Endothelial cell of umbilical vein (primary cell): ENCODE measurements around the gene KLK1.

Experiments
- EZH2 ChIP-seq: IDR thresholded peaks from 2 replicates; pipeline ENCODE4 v1.6.1; 2012; ENCODE audit warnings: borderline replicate concordance, low read depth, mild to moderate bottlenecking, moderate library complexity, low read length, inconsistent platforms; ENCODE audit not compliant: severe bottlenecking
- FOS ChIP-seq: IDR thresholded peaks from 2 replicates; pipeline ENCODE4 v1.6.1; 2011; ENCODE audit warnings: mild to moderate bottlenecking, low read length, moderate library complexity, borderline replicate concordance; ENCODE audit not compliant: insufficient read depth
- MYC ChIP-seq: IDR thresholded peaks from one replicate; pipeline ENCODE4 v1.6.1; 2011; ENCODE audit warnings: mild to moderate bottlenecking, low read depth, low read length
- POLR2A ChIP-seq: IDR thresholded peaks from 2 replicates; pipeline ENCODE4 v1.6.1; 2012; ENCODE audit warnings: low read depth, mild to moderate bottlenecking, control low read depth, low read length
- POLR2AphosphoS5 ChIP-seq: IDR thresholded peaks from 2 replicates; pipeline ENCODE4 v1.6.1; 2012; ENCODE audit warnings: low read depth, mild to moderate bottlenecking, control low read depth, low read length, moderate library complexity; ENCODE audit not compliant: insufficient read depth
- TF ChIP-seq, protein P1 (sequence below), 2 donors: IDR thresholded peaks; 1 replicate in 1 of 2; 2 replicates in 1 of 2; pipeline ENCODE4 v1.5.1; 2011; ENCODE audit warnings: low read length in 2 of 2, mild to moderate bottlenecking in 2 of 2, moderate library complexity in 2 of 2, control low read depth in 1 of 2, inconsistent platforms in 1 of 2, low read depth in 1 of 2; ENCODE audit not compliant: insufficient read depth in 1 of 2; ENCODE audit errors: extremely low read depth in 1 of 2
- TF ChIP-seq, protein P2 (sequence below): IDR thresholded peaks from 2 replicates; pipeline ENCODE4 v1.6.1; 2011; ENCODE audit not compliant: insufficient read depth, insufficient read length

DNA sequence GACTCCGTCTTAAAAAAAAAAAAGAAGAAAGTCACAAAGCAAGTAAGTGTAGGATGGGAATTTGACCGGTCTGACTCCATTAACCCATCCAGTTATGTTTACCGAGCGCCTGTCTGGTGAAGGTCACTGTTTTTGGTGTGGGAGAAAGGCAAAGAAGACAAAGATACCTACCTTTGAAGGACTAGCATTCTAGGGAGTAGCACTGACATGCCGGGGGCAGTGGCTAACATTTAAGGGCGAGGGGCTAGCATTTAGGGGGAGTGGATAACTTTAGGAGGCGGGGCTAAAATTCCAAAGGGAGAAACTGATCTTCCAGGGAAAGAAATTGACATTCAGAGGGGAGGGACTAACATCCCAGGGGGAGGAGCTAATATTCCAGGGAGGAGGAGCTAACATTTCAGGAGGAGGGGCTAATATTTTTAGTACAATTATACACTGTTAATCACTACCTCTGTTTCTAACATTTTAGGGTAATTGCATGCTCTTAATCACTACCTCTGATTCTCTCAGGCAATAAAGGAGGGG lies 44.6 kb downstream of the KLK1 start:
- TF ChIP-seq POLR2AphosphoS5 (no peak), POLR2A (no peak), FOS (no peak), EZH2 (no peak), MYC (no peak)
- TF ChIP-seq, protein P1, sequence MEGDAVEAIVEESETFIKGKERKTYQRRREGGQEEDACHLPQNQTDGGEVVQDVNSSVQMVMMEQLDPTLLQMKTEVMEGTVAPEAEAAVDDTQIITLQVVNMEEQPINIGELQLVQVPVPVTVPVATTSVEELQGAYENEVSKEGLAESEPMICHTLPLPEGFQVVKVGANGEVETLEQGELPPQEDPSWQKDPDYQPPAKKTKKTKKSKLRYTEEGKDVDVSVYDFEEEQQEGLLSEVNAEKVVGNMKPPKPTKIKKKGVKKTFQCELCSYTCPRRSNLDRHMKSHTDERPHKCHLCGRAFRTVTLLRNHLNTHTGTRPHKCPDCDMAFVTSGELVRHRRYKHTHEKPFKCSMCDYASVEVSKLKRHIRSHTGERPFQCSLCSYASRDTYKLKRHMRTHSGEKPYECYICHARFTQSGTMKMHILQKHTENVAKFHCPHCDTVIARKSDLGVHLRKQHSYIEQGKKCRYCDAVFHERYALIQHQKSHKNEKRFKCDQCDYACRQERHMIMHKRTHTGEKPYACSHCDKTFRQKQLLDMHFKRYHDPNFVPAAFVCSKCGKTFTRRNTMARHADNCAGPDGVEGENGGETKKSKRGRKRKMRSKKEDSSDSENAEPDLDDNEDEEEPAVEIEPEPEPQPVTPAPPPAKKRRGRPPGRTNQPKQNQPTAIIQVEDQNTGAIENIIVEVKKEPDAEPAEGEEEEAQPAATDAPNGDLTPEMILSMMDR (IDR thresholded peaks at IDR 0.05; ENCODE audit: extremely low read depth in 1 of 2, insufficient read depth in 1 of 2, low read depth in 1 of 2, low read length in 2 of 2), result no peak
- TF ChIP-seq, protein P2, sequence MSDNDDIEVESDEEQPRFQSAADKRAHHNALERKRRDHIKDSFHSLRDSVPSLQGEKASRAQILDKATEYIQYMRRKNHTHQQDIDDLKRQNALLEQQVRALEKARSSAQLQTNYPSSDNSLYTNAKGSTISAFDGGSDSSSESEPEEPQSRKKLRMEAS, result no peak
